AG04450 (cell line): ENCODE results near the gene DVL3. TPM values are rescaled to one million over a fixed set of nuclear protein-coding genes. Genes with fewer than 3 reads are reported as not detected.

ENCODE experiments used
- CTCF ChIA-PET: fragments of 300-600, 350-600 bp; formaldehyde crosslinking; extraction: SDS; loops from one replicate; lab custom pipeline; 2022; ENCODE audit warnings: antibody characterized with exemption, inconsistent platforms; lab: Charles Lee
- POLR2A ChIA-PET: fragments of 350-600 bp; formaldehyde crosslinking; extraction: SDS; loops from one replicate; lab custom pipeline; 2021; ENCODE audit warnings: antibody characterized with exemption, inconsistent platforms; lab: Yijun Ruan, JAX
- DNase-seq: peaks from one replicate; pipeline ENCODE4 v3.0.0-alpha.2; 2011; ENCODE audit warnings: low read depth, low spot score
- H3K27ac ChIP-seq: one replicate; pipeline ENCODE4 v1.5.1; 2012; ENCODE audit warnings: low read depth, low read length, control low read depth
- H3K27me3 ChIP-seq: one replicate; pipeline ENCODE4 v1.6.0; 2012; ENCODE audit warnings: low read length; ENCODE audit not compliant: control insufficient read depth, insufficient read depth
- H3K4me3 ChIP-seq: 2 replicates; pipeline ENCODE4 v1.5.1; 2011; ENCODE audit warnings: mild to moderate bottlenecking, low read depth, low read length, control low read depth
- H3K9me3 ChIP-seq: 2 replicates; pipeline ENCODE4 v1.5.1; 2012; ENCODE audit warnings: low read length; ENCODE audit not compliant: control insufficient read depth, insufficient read depth
- CTCF ChIP-seq: IDR thresholded peaks from 2 replicates; pipeline ENCODE4 v1.5.1; 2011; ENCODE audit warnings: low read depth, low read length, control low read depth, inconsistent platforms
- polyA plus RNA-seq: library from polyadenylated mRNA; depleted of rRNA; stranded (reverse); fragments of >200 nt; gene quantifications from 2 replicates; pipeline ENCODE4 v1.2.3, GENCODE V29; 2011

Gene DVL3
- polyA plus RNA-seq, 1 experiment: 29.7 TPM

- POLR2A ChIA-PET: interaction anchor here (0.6 to 3.8 kb wide), 11 partner anchors 12 to 418 kb away, joined by 3 to 22 read pairs (median 4); partner anchors contain the start of genes ABCF3, DVL3 and EIF2B5
- Histone ChIP-seq H3K4me3 (no peak overlapping the region), H3K27me3 (no peaks in the 10 kb centered on the region), H3K9me3 (no peaks in the 10 kb centered on the region; the same call in 1 of the 2 replicates), H3K27ac (no peak overlapping the region)
- TF ChIP-seq CTCF: no peak
- CTCF ChIA-PET: interaction anchor here (0.8 to 1.5 kb wide), 2 partner anchors 76 to 279 kb away, joined by 3 to 6 read pairs; no protein-coding TSS in a partner anchor
- DNase-seq: no peak
Observed at GRCh38 chr3:184174284-184174645, 19.1 kb downstream of the DVL3 start.

GRCh38 chr3:184174646-184175492, 19.7 kb downstream of the DVL3 start, which contains the start of gene AP2M1:
Gene AP2M1 (plus strand): TSS chr3:184174855. CDS start chr3:184176994, 2,139 bp downstream.
- Histone ChIP-seq H3K4me3 (peak within 1 kb of the TSS; percentile 98), H3K27me3 (no peaks in the 10 kb centered on the region), H3K9me3 (no peaks in the 10 kb centered on the region; the same call in 1 of the 2 replicates), H3K27ac (peak within 1 kb of the TSS; percentile 73)
- ChIA-PET CTCF (interaction anchor here (0.8 to 1.5 kb wide), 2 partner anchors 75 to 279 kb away, joined by 3 to 6 read pairs; no protein-coding TSS in a partner anchor), POLR2A (interaction anchor here (0.6 to 3.8 kb wide), 7 partner anchors 11 to 418 kb away, joined by 3 to 22 read pairs (median 5); partner anchors contain the start of genes ABCF3, DVL3 and EIF2B5)
- peak; percentile 99 for DNase-seq
- TF ChIP-seq CTCF: no peak

DNA sequence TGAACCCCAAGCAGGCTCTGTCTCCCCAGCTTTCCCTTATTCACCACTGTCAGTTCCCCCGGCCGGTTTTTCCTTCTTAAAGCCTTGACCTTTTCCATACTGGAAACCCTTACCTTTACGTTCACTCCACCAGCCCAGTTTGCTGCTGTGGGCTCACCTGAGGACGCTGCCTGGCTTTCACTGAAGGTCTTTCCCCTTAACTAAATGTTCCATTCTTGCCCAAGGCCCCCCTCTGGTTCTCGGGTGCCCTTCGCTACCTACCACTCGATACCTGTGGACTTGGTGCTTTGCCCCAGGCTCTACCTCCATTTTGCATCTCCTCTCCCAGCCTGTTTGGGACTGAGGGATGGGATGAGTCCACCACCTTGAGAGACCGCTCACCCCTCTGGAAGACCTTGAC, 20.3 kb downstream of the DVL3 start:
- no peak for TF ChIP-seq CTCF
- H3K27ac ChIP-seq: peak overlapping the region; percentile 73
- H3K27me3 ChIP-seq: no peaks in the 10 kb centered on the region
- H3K9me3 ChIP-seq: no peaks in the 10 kb centered on the region; the same call in 1 of the 2 replicates
- ChIA-PET POLR2A (interaction anchor here (2.0 to 3.8 kb wide), 2 partner anchors 11 to 19 kb away, joined by 16 to 17 read pairs; partner anchors contain the start of genes ABCF3 and DVL3), CTCF (no interaction called here)
- DNase-seq: no peak
- H3K4me3 ChIP-seq: peak overlapping the region; percentile 98

- Histone ChIP-seq H3K27ac (peak overlapping the region; percentile 91), H3K4me3 (peak overlapping the region; percentile 98), H3K27me3 (no peaks in the 10 kb centered on the region), H3K9me3 (no peaks in the 10 kb centered on the region; the same call in 1 of the 2 replicates)
- no peak for DNase-seq
- ChIA-PET POLR2A (interaction anchor here (0.6 to 1.7 kb wide), 7 partner anchors 8 to 187 kb away, joined by 3 to 28 read pairs (median 7); partner anchors contain the start of genes ABCF3 and EIF2B5), CTCF (interaction anchor here (0.7 to 1.2 kb wide), 2 partner anchors 74 to 76 kb away, joined by 3 to 4 read pairs; partner anchors contain the start of gene EEF1AKMT4)
- no peak for TF ChIP-seq CTCF
Observed at GRCh38 chr3:184175981-184176376, 20.8 kb downstream of the DVL3 start.
